ENCODE results near the gene NR6A1. TPM values are rescaled to one million over a fixed set of nuclear protein-coding genes. Genes with fewer than 3 reads are reported as not detected.

The NR6A1 gene
- total RNA-seq, 1 experiment from 2014 or later: 164 TPM

GRCh38 chr9:124663046-124663961 is 107.8 kb downstream of the NR6A1 start:
- H3K4me1 Mint-ChIP-seq: peaks cover 33% of the 10 kb centered on the region
- no peak for DNase-seq (ENCODE audit: low spot score)
- H3K4me3 Mint-ChIP-seq: no peak overlapping the region
- no peaks in the 10 kb centered on the region for H3K27me3 Mint-ChIP-seq (ENCODE audit: low read depth)
- ChIA-PET POLR2A (interaction anchor here (1.0 kb wide), 1 partner anchor 138 kb away, joined by 3 read pairs; no protein-coding TSS in a partner anchor), CTCF (interaction anchor here (1.0 to 1.1 kb wide), 2 partner anchors 46 to 48 kb away, joined by 4 to 5 read pairs; no protein-coding TSS in a partner anchor)
- no peak overlapping the region for H3K27ac Mint-ChIP-seq
- no peaks in the 10 kb centered on the region for H3K36me3 Mint-ChIP-seq
- no peaks in the 10 kb centered on the region for H3K9me3 Mint-ChIP-seq
- no peak for TF ChIP-seq ZNF671 (CRISPR knock-in tag; IDR thresholded peaks at IDR 0.05)
- no peak for ATAC-seq

GRCh38 chr9:124662561-124662960 is 108.5 kb downstream of the NR6A1 start:
- Mint-ChIP-seq H3K36me3 (no peaks in the 10 kb centered on the region), H3K9me3 (no peaks in the 10 kb centered on the region), H3K4me3 (no peak overlapping the region), H3K27me3 (ENCODE audit: low read depth) (no peaks in the 10 kb centered on the region), H3K27ac (no peak overlapping the region), H3K4me1 (peaks cover 41% of the 10 kb centered on the region)
- TF ChIP-seq TP53 (CRISPR knock-in tag; IDR thresholded peaks at IDR 0.05): no peak
- no peak for TF ChIP-seq MLX (CRISPR knock-in tag; IDR thresholded peaks at IDR 0.05)
- TF ChIP-seq IRF2 (CRISPR knock-in tag; IDR thresholded peaks at IDR 0.05; ENCODE audit: borderline replicate concordance, low read depth): no peak
- TF ChIP-seq ZNF232 (CRISPR knock-in tag; IDR thresholded peaks at IDR 0.05): no peak
- TF ChIP-seq GABPB1 (CRISPR knock-in tag; IDR thresholded peaks at IDR 0.05): no peak
- no peak for TF ChIP-seq NR2C2 (CRISPR knock-in tag; IDR thresholded peaks at IDR 0.05)
- no peak for TF ChIP-seq ATF1 (CRISPR knock-in tag; IDR thresholded peaks at IDR 0.05)
- TF ChIP-seq ZSCAN18 (CRISPR knock-in tag; IDR thresholded peaks at IDR 0.05): no peak
- TF ChIP-seq ZNF425 (CRISPR knock-in tag; conservative IDR thresholded peaks at IDR 0.05): no peak
- no peak for TF ChIP-seq KAT7 (CRISPR knock-in tag; IDR thresholded peaks at IDR 0.05; ENCODE audit: borderline replicate concordance)
- no peak for TF ChIP-seq FOXJ3 (CRISPR knock-in tag; IDR thresholded peaks at IDR 0.05; ENCODE audit: borderline replicate concordance)
- TF ChIP-seq STAT6 (CRISPR knock-in tag; conservative IDR thresholded peaks at IDR 0.05; ENCODE audit: low read depth): no peak
- no peak for TF ChIP-seq ARID4B (CRISPR knock-in tag; IDR thresholded peaks at IDR 0.05; ENCODE audit: borderline replicate concordance)
- no peak for TF ChIP-seq HMGA2 (CRISPR knock-in tag; IDR thresholded peaks at IDR 0.05)
- no peak for TF ChIP-seq AR (CRISPR knock-in tag; IDR thresholded peaks at IDR 0.05)
- ATAC-seq (no peak), DNase-seq (ENCODE audit: low spot score) (no peak)
- CTCF ChIA-PET: interaction anchor here (1.1 kb wide), 1 partner anchor 45 kb away, joined by 4 read pairs; no protein-coding TSS in a partner anchor
- POLR2A ChIA-PET: interaction anchor here (0.6 to 1.0 kb wide), 2 partner anchors 48 to 137 kb away, joined by 3 to 4 read pairs; no protein-coding TSS in a partner anchor

All from WTC11 (cell line).